Adrenal gland (tissue), 5 donors: ENCODE measurements around the gene LIAS.
"Not testable (repeated sequence)": the region's sequence is repeated elsewhere in the genome, so short reads cannot be mapped to it uniquely, and the experiment has no call there.

Experiments used
- CTCF ChIP-seq, 6 experiments: fragments of 450-650 bp in 4 of 6; fragments of 200-600 bp in 2 of 6; sonication (generic) in 1 of 6; IDR thresholded peaks; 1 replicate in 5 of 6; 2 replicates in 1 of 6; pipeline versions ENCODE4 v1.5.1 to v1.8.0; 2016 to 2021; ENCODE audit warnings: antibody characterized with exemption in 6 of 6, mild to moderate bottlenecking in 2 of 6, moderate library complexity in 1 of 6
- POLR2A ChIP-seq, 2 donors: fragments of 450-650 bp; IDR thresholded peaks; one replicate each; pipeline ENCODE4 v1.6.1; 2017; ENCODE audit warnings: antibody characterized with exemption in 2 of 2, mild to moderate bottlenecking in 2 of 2, moderate library complexity in 1 of 2
- donor health status: DM: no; HTN: no; CAD: no.

- TF ChIP-seq CTCF, POLR2A (IDR thresholded peaks at IDR 0.05): not testable (repeated sequence)
These were observed 55.4 kb downstream of the LIAS start for GRCh38 chr4:39514266-39514665.
